WTC11 (cell line): Measurements from ENCODE around the gene ZBTB6. TPM values are rescaled to one million over a fixed set of nuclear protein-coding genes. Genes with fewer than 3 reads are reported as not detected.

Experiments
- ATAC-seq: fragments of 200-7000 bp; cut with Tn5 transposase; 2 replicates; pipeline ENCODE4 v1.10.0; 2021; ENCODE audit warnings: mild to moderate bottlenecking, moderate library complexity
- CTCF ChIA-PET: fragments of 300-600 bp; sonication (Branson Sonifier 250); formaldehyde crosslinking; loops from one replicate; lab custom pipeline; 2021; ENCODE audit warnings: antibody characterized with exemption; lab: Charles Lee
- POLR2A ChIA-PET: fragments of 350-600 bp; sonication (Branson Sonifier 250); formaldehyde crosslinking; loops from one replicate; lab custom pipeline; 2021; ENCODE audit warnings: antibody characterized with exemption; lab: Charles Lee
- DNase-seq: peaks from one replicate; pipeline ENCODE4 v3.0.0; 2021; ENCODE audit warnings: low spot score
- H3K27ac Mint-ChIP-seq: 2 replicates; pipeline ENCODE4 v1.8.0; 2021; ENCODE audit warnings: mixed read lengths
- H3K27me3 Mint-ChIP-seq: 2 replicates; pipeline ENCODE4 v1.8.0; 2021; ENCODE audit warnings: low read depth, mild to moderate bottlenecking, moderate library complexity, mixed read lengths
- H3K36me3 Mint-ChIP-seq: 2 replicates; pipeline ENCODE4 v1.8.0; 2021; ENCODE audit warnings: mixed read lengths
- H3K4me1 Mint-ChIP-seq: 2 replicates; pipeline ENCODE4 v1.8.0; 2022; ENCODE audit warnings: mixed read lengths
- H3K4me3 Mint-ChIP-seq: 2 replicates; pipeline ENCODE4 v1.8.0; 2021; ENCODE audit warnings: mild to moderate bottlenecking, moderate library complexity, mixed read lengths
- H3K9me3 Mint-ChIP-seq: 2 replicates; pipeline ENCODE4 v1.8.0; 2021; ENCODE audit warnings: mixed read lengths
- CREM ChIP-seq: sonication (generic); formaldehyde crosslinking; IDR thresholded peaks from 2 replicates; pipeline ENCODE4 v1.8.1; 2022; ENCODE audit warnings: mild to moderate bottlenecking, missing genetic modification reagents, moderate library complexity
- FOXJ3 ChIP-seq: sonication (generic); formaldehyde crosslinking; IDR thresholded peaks from 2 replicates; pipeline ENCODE4 v1.9.0; 2021; ENCODE audit warnings: missing genetic modification reagents, mild to moderate bottlenecking, borderline replicate concordance
- HMGA2 ChIP-seq: fragments of 250-450 bp; sonication (Bioruptor Pico); IDR thresholded peaks from 2 replicates; pipeline ENCODE4 v1.4.0; 2021; ENCODE audit warnings: mild to moderate bottlenecking, moderate library complexity
- IRF2 ChIP-seq: sonication (generic); formaldehyde crosslinking; IDR thresholded peaks from 2 replicates; pipeline ENCODE4 v1.8.0; 2022; ENCODE audit warnings: low read depth, missing genetic modification reagents, borderline replicate concordance
- MYBL2 ChIP-seq: sonication (generic); formaldehyde crosslinking; IDR thresholded peaks from 2 replicates; pipeline ENCODE4 v1.8.1; 2023; ENCODE audit warnings: mild to moderate bottlenecking, moderate library complexity, missing genetic modification reagents
- NFYB ChIP-seq: sonication (generic); formaldehyde crosslinking; conservative IDR thresholded peaks from 2 replicates; pipeline ENCODE4 v1.8.0; 2022; ENCODE audit warnings: low read depth, missing genetic modification reagents
- NR3C1 ChIP-seq: sonication (generic); formaldehyde crosslinking; conservative IDR thresholded peaks from 2 replicates; pipeline ENCODE4 v1.8.1; 2023; ENCODE audit warnings: low read depth, mild to moderate bottlenecking, missing genetic modification reagents
- PRDM15 ChIP-seq: sonication (generic); formaldehyde crosslinking; IDR thresholded peaks from 2 replicates; pipeline ENCODE4 v1.8.0; 2022; ENCODE audit warnings: missing genetic modification reagents
- PREB ChIP-seq: sonication (generic); formaldehyde crosslinking; IDR thresholded peaks from 2 replicates; pipeline ENCODE4 v1.8.1; 2022; ENCODE audit warnings: mild to moderate bottlenecking, missing genetic modification reagents, moderate library complexity, borderline replicate concordance
- RELA ChIP-seq: sonication (generic); formaldehyde crosslinking; IDR thresholded peaks from 2 replicates; pipeline ENCODE4 v1.8.1; 2022; ENCODE audit warnings: missing genetic modification reagents, mild to moderate bottlenecking, borderline replicate concordance
- STAT6 ChIP-seq: sonication (generic); formaldehyde crosslinking; conservative IDR thresholded peaks from 2 replicates; pipeline ENCODE4 v1.8.1; 2023; ENCODE audit warnings: mild to moderate bottlenecking, low read depth, missing genetic modification reagents, moderate library complexity
- TCF7 ChIP-seq: sonication (generic); formaldehyde crosslinking; IDR thresholded peaks from 2 replicates; pipeline ENCODE4 v1.8.0; 2022; ENCODE audit warnings: mild to moderate bottlenecking, low read depth, missing genetic modification reagents, moderate library complexity
- TEAD4 ChIP-seq: sonication (generic); formaldehyde crosslinking; IDR thresholded peaks from 2 replicates; pipeline ENCODE4 v1.8.0; 2022; ENCODE audit warnings: mild to moderate bottlenecking, missing genetic modification reagents
- ZMAT4 ChIP-seq: fragments of 250-450 bp; sonication (Bioruptor Pico); IDR thresholded peaks from 2 replicates; pipeline ENCODE4 v1.9.0; 2021; ENCODE audit warnings: mild to moderate bottlenecking
- ZNF219 ChIP-seq: sonication (generic); formaldehyde crosslinking; IDR thresholded peaks from 2 replicates; pipeline ENCODE4 v1.8.0; 2023; ENCODE audit warnings: missing genetic modification reagents, mild to moderate bottlenecking, borderline replicate concordance
- ZNF263 ChIP-seq: sonication (generic); formaldehyde crosslinking; IDR thresholded peaks from 2 replicates; pipeline ENCODE4 v1.8.1; 2022; ENCODE audit warnings: low read depth, mild to moderate bottlenecking, moderate library complexity, missing genetic modification reagents
- ZNF396 ChIP-seq: fragments of 250-450 bp; sonication (Bioruptor Pico); IDR thresholded peaks from 2 replicates; pipeline ENCODE4 v1.8.0; 2021; ENCODE audit warnings: mild to moderate bottlenecking, moderate library complexity, borderline replicate concordance
- ZNF416 ChIP-seq: fragments of 250-450 bp; sonication (Bioruptor Pico); IDR thresholded peaks from 2 replicates; pipeline ENCODE4 v1.9.0; 2021; ENCODE audit warnings: mild to moderate bottlenecking, inconsistent platforms
- total RNA-seq: library from RNA; stranded (reverse); gene quantifications from 3 replicates; pipeline ENCODE4 v1.2.3, GENCODE V29; 2021

ZBTB6 gene
- total RNA-seq, 1 experiment from 2014 or later: 9.0 TPM

- TF ChIP-seq STAT6 (CRISPR knock-in tag): no peak
- no peak for TF ChIP-seq RELA
- no peak for TF ChIP-seq PREB (CRISPR knock-in tag)
- TF ChIP-seq PRDM15 (CRISPR knock-in tag): no peak
- no peak for TF ChIP-seq TCF7 (CRISPR knock-in tag)
- no peak for TF ChIP-seq ZMAT4
- no peak for TF ChIP-seq FOXJ3 (CRISPR knock-in tag)
- no peak for TF ChIP-seq NR3C1
- TF ChIP-seq ZNF219 (CRISPR knock-in tag): no peak
Measured at GRCh38 chr9:122863407-122863806, 49.7 kb downstream of the ZBTB6 start (continued).

GRCh38 chr9:122860319-122861142, 52.6 kb downstream of the ZBTB6 start:
- CTCF ChIA-PET: no interaction called here

More at GRCh38 chr9:122860319-122861142, 52.6 kb downstream of the ZBTB6 start:
- Mint-ChIP-seq H3K36me3 (peaks cover 70% of the 10 kb centered on the region), H3K27ac (no peak overlapping the region), H3K9me3 (peaks cover 13% of the 10 kb centered on the region), H3K4me3 (no peak overlapping the region), H3K4me1 (no peaks in the 10 kb centered on the region), H3K27me3 (no peaks in the 10 kb centered on the region)
- POLR2A ChIA-PET: no interaction called here
- DNase-seq: no peak
- ATAC-seq: no peak
- no peak for TF ChIP-seq MYBL2 (CRISPR knock-in tag)
- no peak for TF ChIP-seq CREM (CRISPR knock-in tag)
- no peak for TF ChIP-seq FOXJ3 (CRISPR knock-in tag)
- TF ChIP-seq HMGA2: no peak
- TF ChIP-seq ZNF416: no peak
- TF ChIP-seq TEAD4 (CRISPR knock-in tag): no peak
- TF ChIP-seq ZNF396 (CRISPR knock-in tag): no peak
- no peak for TF ChIP-seq ZNF263 (CRISPR knock-in tag)
- TF ChIP-seq IRF2: no peak
- TF ChIP-seq PRDM15 (CRISPR knock-in tag): no peak
- TF ChIP-seq NFYB (CRISPR knock-in tag): no peak
